Stimulated activated CD8-positive, alpha-beta memory T cell treated with anti-CD3 and anti-CD28 coated beads, Interleukin-2, amount 100 ng/mL, for 1 hour (primary cell): ENCODE data around the gene STAB1.

Experiments used
- DNase-seq, 2 donors: peaks; one replicate each; pipeline ENCODE4 v3.0.0-alpha.2; 2020; ENCODE audit warnings: low read depth in 2 of 2

Gene STAB1

GRCh38 chr3:52503788-52504424 is 8.8 kb downstream of the STAB1 start:
- DNase-seq, result no peak

- DNase-seq, result no peak
Observed at GRCh38 chr3:52504977-52505376, 9.8 kb downstream of the STAB1 start.

- no peak for DNase-seq
Observed at GRCh38 chr3:52506266-52506966, 11.3 kb downstream of the STAB1 start.

- no peak for DNase-seq
Observed at GRCh38 chr3:52507359-52507758, 12.2 kb downstream of the STAB1 start.

GRCh38 chr3:52509753-52510328 is 14.7 kb downstream of the STAB1 start:
- DNase-seq, result no peak

GRCh38 chr3:52511509-52511908 is 16.4 kb downstream of the STAB1 start:
- DNase-seq, result no peak

GRCh38 chr3:52512105-52512504 is 17.0 kb downstream of the STAB1 start:
- no peak for DNase-seq

- no peak for DNase-seq
Observed at GRCh38 chr3:52512727-52513126, 17.6 kb downstream of the STAB1 start.

GRCh38 chr3:52513281-52513680 is 18.1 kb downstream of the STAB1 start:
- no peak for DNase-seq

GRCh38 chr3:52514576-52514975 is 19.4 kb downstream of the STAB1 start:
- DNase-seq, result no peak

- no peak for DNase-seq
Observed at GRCh38 chr3:52515192-52515591, 20.1 kb downstream of the STAB1 start.

- DNase-seq, result no peak
Observed at GRCh38 chr3:52516509-52517195, 21.5 kb downstream of the STAB1 start.

- no peak for DNase-seq
Observed at GRCh38 chr3:52517796-52518722, 22.9 kb downstream of the STAB1 start.

GRCh38 chr3:52518723-52519444 is 23.7 kb downstream of the STAB1 start:
- DNase-seq, result no peak

GRCh38 chr3:52519445-52520140 is 24.5 kb downstream of the STAB1 start:
- no peak for DNase-seq

- DNase-seq, result no peak
Observed at GRCh38 chr3:52520141-52520667, 25.1 kb downstream of the STAB1 start.

- DNase-seq, result no peak
Observed at GRCh38 chr3:52520716-52521487, 25.8 kb downstream of the STAB1 start.

- no peak for DNase-seq
Observed at GRCh38 chr3:52521488-52521824, 26.3 kb downstream of the STAB1 start.

GRCh38 chr3:52521881-52522650 is 26.9 kb downstream of the STAB1 start:
- no peak for DNase-seq
